DOHH2 (cell line): ENCODE data around the gene LIMK1.

Experiments used
- CTCF ChIP-seq: fragments of 200-600 bp; sonication (generic); IDR thresholded peaks from one replicate; pipeline ENCODE4 v1.5.1; 2014; ENCODE audit warnings: antibody characterized with exemption, mild to moderate bottlenecking, low read depth, low read length; ENCODE audit not compliant: poor library complexity, severe bottlenecking
- EZH2phosphoT487 ChIP-seq: fragments of 200-600 bp; sonication (generic); IDR thresholded peaks from 2 replicates; pipeline ENCODE4 v1.6.1; 2017; ENCODE audit warnings: borderline replicate concordance, mild to moderate bottlenecking, antibody characterized with exemption, low read length, moderate library complexity, mixed read lengths

GRCh38 chr7:74138945-74139843 is 55.6 kb downstream of the LIMK1 start:
- TF ChIP-seq CTCF (no peak), EZH2phosphoT487 (no peak)
